HG03558 (cell line): ENCODE data around the gene MYO5C.
"Not testable (repeated sequence)": the region's sequence is repeated elsewhere in the genome, so short reads cannot be mapped to it uniquely, and the experiment has no call there.

ENCODE experiments used
- ATAC-seq: cut with Tn5 transposase; IDR thresholded peaks from one replicate; pipeline ENCODE4 v1.9.1; 2021; ENCODE audit warnings: moderate number of reproducible peaks; ENCODE audit not compliant: unreplicated experiment; ENCODE audit errors: extremely low read depth

MYO5C gene

GRCh38 chr15:52183562-52184173 is 111.9 kb downstream of the MYO5C start:
- ATAC-seq, result no peak

GRCh38 chr15:52181938-52182780 is 113.4 kb downstream of the MYO5C start:
- ATAC-seq, result no peak

GRCh38 chr15:52180851-52181450 is 114.7 kb downstream of the MYO5C start:
- ATAC-seq, result no peak

- peak; percentile 3 for ATAC-seq
Observed at GRCh38 chr15:52180196-52180835, 115.3 kb downstream of the MYO5C start.

- ATAC-seq, result peak; percentile 82
Observed at GRCh38 chr15:52179278-52180195, 116.1 kb downstream of the MYO5C start.

- no peak for ATAC-seq
Observed at GRCh38 chr15:52178765-52179164, 116.8 kb downstream of the MYO5C start.

- ATAC-seq, result no peak
Observed at GRCh38 chr15:52172869-52173268, 122.7 kb downstream of the MYO5C start.

- ATAC-seq, result no peak
Observed at GRCh38 chr15:52171807-52172206, 123.8 kb downstream of the MYO5C start.

GRCh38 chr15:52171386-52171785 is 124.2 kb downstream of the MYO5C start:
- ATAC-seq, result no peak

- ATAC-seq, result not testable (repeated sequence)
Observed at GRCh38 chr15:52170199-52170598, 125.4 kb downstream of the MYO5C start.

GRCh38 chr15:52165494-52166131 is 130.0 kb downstream of the MYO5C start:
- ATAC-seq, result not testable (repeated sequence)

- ATAC-seq, result no peak
Observed at GRCh38 chr15:52164631-52165265, 130.9 kb downstream of the MYO5C start.

- ATAC-seq, result no peak
Observed at GRCh38 chr15:52163321-52164190, 132.0 kb downstream of the MYO5C start.

- no peak for ATAC-seq
Observed at GRCh38 chr15:52162876-52163275, 132.7 kb downstream of the MYO5C start.

GRCh38 chr15:52162260-52162659 is 133.3 kb downstream of the MYO5C start:
- ATAC-seq, result no peak

- no peak for ATAC-seq
Observed at GRCh38 chr15:52161406-52161966, 134.1 kb downstream of the MYO5C start.

GRCh38 chr15:52159645-52160044 is 136.0 kb downstream of the MYO5C start:
- no peak for ATAC-seq
